Mononuclear cell (primary cell): Measurements from ENCODE around the gene VSTM4. TPM values are rescaled to one million over a fixed set of nuclear protein-coding genes. Genes with fewer than 3 reads are reported as not detected.

Experiments used
- H3K27me3 ChIP-seq: 2 replicates; pipeline ENCODE4 v1.6.0; 2011; ENCODE audit warnings: low read length, control low read depth; ENCODE audit not compliant: insufficient read depth
- H3K4me1 ChIP-seq: 2 replicates; pipeline ENCODE4 v1.5.1; 2011; ENCODE audit warnings: mild to moderate bottlenecking, low read length, control low read depth; ENCODE audit not compliant: insufficient read depth
- H3K4me3 ChIP-seq: 2 replicates; pipeline ENCODE4 v1.5.1; 2011; ENCODE audit warnings: mild to moderate bottlenecking, low read length, moderate library complexity
- H3K9me3 ChIP-seq: 2 replicates; pipeline ENCODE4 v1.5.1; 2011; ENCODE audit warnings: low read depth, mild to moderate bottlenecking, control low read depth, low read length
- total RNA-seq: library from RNA; depleted of rRNA; stranded (reverse); fragments of >200 nt; gene quantifications from one replicate; pipeline ENCODE4 v1.2.3, GENCODE V29; 2012

Gene VSTM4
- total RNA-seq, 1 donor: 0.10 TPM

GRCh38 chr10:49061667-49062066, 53.7 kb downstream of the VSTM4 start:
- peaks cover 17% of the 10 kb centered on the region for H3K9me3 ChIP-seq
- H3K4me3 ChIP-seq: no peak overlapping the region
- H3K4me1 ChIP-seq: no peaks in the 10 kb centered on the region
- H3K27me3 ChIP-seq: peaks cover 5% of the 10 kb centered on the region

GRCh38 chr10:49058463-49059255, 56.7 kb downstream of the VSTM4 start:
- Histone ChIP-seq H3K27me3 (peaks cover 5% of the 10 kb centered on the region), H3K4me1 (no peaks in the 10 kb centered on the region), H3K4me3 (no peak overlapping the region), H3K9me3 (peaks cover 17% of the 10 kb centered on the region)

GRCh38 chr10:49057231-49057880, 58.0 kb downstream of the VSTM4 start:
- Histone ChIP-seq H3K9me3 (peaks cover 13% of the 10 kb centered on the region), H3K4me3 (no peak overlapping the region), H3K27me3 (peaks cover 5% of the 10 kb centered on the region), H3K4me1 (no peaks in the 10 kb centered on the region)

- peaks cover 3% of the 10 kb centered on the region for H3K9me3 ChIP-seq
- no peak overlapping the region for H3K4me3 ChIP-seq
- H3K27me3 ChIP-seq: peaks cover 1% of the 10 kb centered on the region
- H3K4me1 ChIP-seq: no peaks in the 10 kb centered on the region
Measured at GRCh38 chr10:49056356-49056755, 59.0 kb downstream of the VSTM4 start.

- Histone ChIP-seq H3K9me3 (no peaks in the 10 kb centered on the region), H3K27me3 (no peaks in the 10 kb centered on the region), H3K4me3 (no peak overlapping the region), H3K4me1 (no peaks in the 10 kb centered on the region)
Measured at GRCh38 chr10:49055221-49055849, 60.0 kb downstream of the VSTM4 start.

GRCh38 chr10:49054753-49055152, 60.6 kb downstream of the VSTM4 start:
- no peak overlapping the region for H3K4me3 ChIP-seq
- H3K4me1 ChIP-seq: no peaks in the 10 kb centered on the region
- no peaks in the 10 kb centered on the region for H3K9me3 ChIP-seq
- no peaks in the 10 kb centered on the region for H3K27me3 ChIP-seq

- Histone ChIP-seq H3K27me3 (no peaks in the 10 kb centered on the region), H3K4me3 (no peak overlapping the region), H3K9me3 (no peaks in the 10 kb centered on the region), H3K4me1 (no peaks in the 10 kb centered on the region)
Measured at GRCh38 chr10:49053998-49054692, 61.2 kb downstream of the VSTM4 start.

GRCh38 chr10:49053053-49053997, 62.0 kb downstream of the VSTM4 start:
- Histone ChIP-seq H3K4me1 (no peaks in the 10 kb centered on the region), H3K27me3 (no peaks in the 10 kb centered on the region), H3K4me3 (no peak overlapping the region), H3K9me3 (no peaks in the 10 kb centered on the region)

- no peaks in the 10 kb centered on the region for H3K27me3 ChIP-seq
- H3K4me1 ChIP-seq: no peaks in the 10 kb centered on the region
- H3K4me3 ChIP-seq: no peak overlapping the region
- H3K9me3 ChIP-seq: no peaks in the 10 kb centered on the region
Measured at GRCh38 chr10:49052069-49052468, 63.3 kb downstream of the VSTM4 start.

- no peaks in the 10 kb centered on the region for H3K4me1 ChIP-seq
- no peaks in the 10 kb centered on the region for H3K27me3 ChIP-seq
- no peaks in the 10 kb centered on the region for H3K9me3 ChIP-seq
- H3K4me3 ChIP-seq: no peak overlapping the region
Measured at GRCh38 chr10:49050906-49051305, 64.4 kb downstream of the VSTM4 start.

GRCh38 chr10:49050366-49050765, 65.0 kb downstream of the VSTM4 start:
- Histone ChIP-seq H3K4me3 (no peak overlapping the region), H3K4me1 (no peaks in the 10 kb centered on the region), H3K9me3 (no peaks in the 10 kb centered on the region), H3K27me3 (no peaks in the 10 kb centered on the region)

- Histone ChIP-seq H3K9me3 (no peaks in the 10 kb centered on the region), H3K4me3 (no peak overlapping the region)
Measured at GRCh38 chr10:49049660-49050059, 65.7 kb downstream of the VSTM4 start.

GRCh38 chr10:49047128-49047639, 68.1 kb downstream of the VSTM4 start:
- H3K4me1 ChIP-seq: no peaks in the 10 kb centered on the region
- no peak overlapping the region for H3K4me3 ChIP-seq
- no peaks in the 10 kb centered on the region for H3K9me3 ChIP-seq
- H3K27me3 ChIP-seq: no peaks in the 10 kb centered on the region

More at GRCh38 chr10:49049660-49050059, 65.7 kb downstream of the VSTM4 start:
- Histone ChIP-seq H3K27me3 (no peaks in the 10 kb centered on the region), H3K4me1 (no peaks in the 10 kb centered on the region)
